NB4 (cell line): ENCODE data around the gene TBC1D17.

Experiments used
- CTCF ChIP-seq: IDR thresholded peaks from one replicate; pipeline ENCODE4 v1.5.1; 2012; ENCODE audit warnings: low read depth, low read length
- POLR2A ChIP-seq: IDR thresholded peaks from 2 replicates; pipeline ENCODE4 v1.6.1; 2011; ENCODE audit warnings: mild to moderate bottlenecking; ENCODE audit not compliant: insufficient read length; ENCODE audit errors: extremely low read depth

GRCh38 chr19:49854378-49855263 is 22.9 kb upstream of the TBC1D17 start:
- TF ChIP-seq POLR2A: no peak
- TF ChIP-seq CTCF: no peak
